Coronary artery (tissue), 2 donors: ENCODE data around the gene NIPSNAP2.
"Not testable (repeated sequence)": the region's sequence is repeated elsewhere in the genome, so short reads cannot be mapped to it uniquely, and the experiment has no call there.

Experiments used
- DNase-seq: peaks from one replicate; pipeline ENCODE4 v3.0.0-alpha.2; 2017; ENCODE audit warnings: low spot score
- H3K27ac ChIP-seq, 2 donors: fragments of 200-600 bp; sonication (generic); one replicate each; pipeline ENCODE4 v1.5.1; 2016 to 2019
- H3K4me3 ChIP-seq: fragments of 200-600 bp; sonication (generic); 2 replicates; pipeline ENCODE4 v1.5.1; 2016; ENCODE audit warnings: mild to moderate bottlenecking, moderate library complexity
- TF ChIP-seq, protein P1 (sequence below): fragments of 200-600 bp; sonication (generic); IDR thresholded peaks from one replicate; pipeline ENCODE4 v1.5.1; 2019; ENCODE audit warnings: antibody characterized with exemption

Gene NIPSNAP2

DNA sequence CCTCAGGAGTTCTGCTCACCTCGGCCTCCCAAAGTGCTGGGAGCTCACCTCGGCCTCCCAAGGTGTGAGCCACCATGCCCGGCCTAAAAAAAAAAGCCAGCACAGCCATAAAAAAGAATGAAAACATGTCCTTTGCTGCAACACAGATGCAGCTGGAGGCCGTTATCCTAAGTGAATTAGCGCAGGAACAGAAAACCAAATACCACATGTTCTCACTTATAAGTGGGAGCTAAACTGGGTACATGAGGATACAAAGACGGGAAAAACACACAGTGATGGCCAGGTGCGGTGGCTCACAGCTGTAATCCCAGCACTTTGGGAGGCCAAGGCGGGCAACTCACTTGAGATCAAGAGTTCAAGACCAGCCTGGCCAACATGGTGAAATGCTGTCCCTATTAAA is 66.0 kb downstream of the NIPSNAP2 start:
- TF ChIP-seq, protein P1, sequence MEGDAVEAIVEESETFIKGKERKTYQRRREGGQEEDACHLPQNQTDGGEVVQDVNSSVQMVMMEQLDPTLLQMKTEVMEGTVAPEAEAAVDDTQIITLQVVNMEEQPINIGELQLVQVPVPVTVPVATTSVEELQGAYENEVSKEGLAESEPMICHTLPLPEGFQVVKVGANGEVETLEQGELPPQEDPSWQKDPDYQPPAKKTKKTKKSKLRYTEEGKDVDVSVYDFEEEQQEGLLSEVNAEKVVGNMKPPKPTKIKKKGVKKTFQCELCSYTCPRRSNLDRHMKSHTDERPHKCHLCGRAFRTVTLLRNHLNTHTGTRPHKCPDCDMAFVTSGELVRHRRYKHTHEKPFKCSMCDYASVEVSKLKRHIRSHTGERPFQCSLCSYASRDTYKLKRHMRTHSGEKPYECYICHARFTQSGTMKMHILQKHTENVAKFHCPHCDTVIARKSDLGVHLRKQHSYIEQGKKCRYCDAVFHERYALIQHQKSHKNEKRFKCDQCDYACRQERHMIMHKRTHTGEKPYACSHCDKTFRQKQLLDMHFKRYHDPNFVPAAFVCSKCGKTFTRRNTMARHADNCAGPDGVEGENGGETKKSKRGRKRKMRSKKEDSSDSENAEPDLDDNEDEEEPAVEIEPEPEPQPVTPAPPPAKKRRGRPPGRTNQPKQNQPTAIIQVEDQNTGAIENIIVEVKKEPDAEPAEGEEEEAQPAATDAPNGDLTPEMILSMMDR, result no peak
- Histone ChIP-seq H3K27ac (no peak overlapping the region), H3K4me3 (no peak overlapping the region)
- no peak for DNase-seq

DNA sequence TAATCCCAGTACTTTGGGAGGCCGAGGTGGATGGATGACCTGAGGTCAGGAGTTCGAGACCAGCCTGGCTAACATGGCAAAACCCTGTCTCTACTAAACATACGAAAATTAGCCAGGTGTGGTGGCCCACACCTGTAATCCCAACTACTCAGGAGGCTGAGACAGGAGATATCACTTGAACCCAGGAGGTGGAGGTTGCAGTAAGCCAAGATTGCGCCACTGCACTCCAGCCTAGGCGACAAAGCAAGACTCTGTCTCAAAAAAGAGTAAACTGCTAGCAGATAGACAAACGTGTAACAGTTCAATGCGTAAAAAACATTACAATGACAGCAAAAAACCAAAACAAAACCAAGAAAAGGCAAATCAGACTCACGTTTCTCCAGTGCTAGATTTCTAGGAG is 67.2 kb downstream of the NIPSNAP2 start:
- H3K27ac ChIP-seq, H3K4me3 ChIP-seq, DNase-seq: not testable (repeated sequence)

DNA sequence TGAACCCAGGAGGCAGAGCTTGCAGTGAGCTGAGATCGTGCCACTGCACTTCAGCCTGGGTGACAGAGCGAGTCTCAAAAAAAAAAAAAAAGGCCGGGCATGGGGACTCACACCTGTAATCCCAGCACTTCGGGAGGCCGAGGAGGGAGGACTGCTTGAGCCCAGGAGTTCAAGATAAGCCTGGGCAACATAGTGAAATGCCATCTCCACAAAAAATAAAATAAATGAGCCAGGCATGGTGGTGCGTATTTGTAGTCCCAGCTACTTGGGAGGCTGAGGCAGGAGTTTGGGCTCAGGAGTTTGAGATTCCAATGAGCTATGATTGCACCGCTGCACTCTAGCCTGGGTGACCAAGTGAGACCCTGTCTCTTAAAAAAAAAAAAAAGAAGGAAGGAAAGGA is 68.2 kb downstream of the NIPSNAP2 start:
- DNase-seq, H3K4me3 ChIP-seq, H3K27ac ChIP-seq: not testable (repeated sequence)

DNA sequence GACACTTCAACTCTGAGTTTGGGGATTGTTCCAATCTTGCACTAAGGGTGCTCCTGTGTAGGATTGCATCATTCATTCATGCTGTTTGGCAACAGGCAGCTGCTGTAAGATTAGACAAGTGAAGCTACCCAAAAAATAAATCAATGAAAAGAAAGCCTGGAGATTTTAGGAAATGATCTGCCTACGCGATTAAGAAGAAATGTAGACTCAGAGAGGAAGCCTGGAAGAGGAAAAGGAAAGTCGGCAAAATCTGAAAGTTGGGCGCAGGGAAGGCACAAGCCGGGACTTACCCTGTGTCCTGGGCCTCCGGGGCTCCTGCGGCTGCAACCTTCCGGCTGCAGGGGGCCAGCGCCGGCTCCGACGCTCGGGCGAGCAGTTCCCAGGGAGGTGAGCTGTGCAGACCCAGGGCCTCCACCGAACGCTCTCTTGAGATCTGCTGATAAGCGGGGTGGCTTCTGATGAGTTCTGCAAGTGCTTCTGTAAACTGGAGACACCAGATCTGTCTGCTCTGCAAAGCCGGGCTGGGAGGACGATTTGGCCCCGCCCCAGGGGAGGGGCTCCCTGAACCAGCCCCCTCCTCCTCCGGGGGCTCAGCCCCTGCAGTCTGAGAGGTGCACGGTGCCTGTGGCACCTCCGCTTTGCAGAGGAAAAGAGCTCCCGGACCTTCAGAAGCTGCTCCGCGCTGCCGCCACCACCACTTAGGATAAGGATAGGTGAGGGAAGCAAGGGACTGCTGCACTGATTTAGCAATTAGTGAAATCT is 69.5 kb downstream of the NIPSNAP2 start:
- H3K27ac ChIP-seq, result no peak overlapping the region
- DNase-seq, result peak; percentile 73
- TF ChIP-seq, protein P1, result no peak
- H3K4me3 ChIP-seq, result peak overlapping the region; percentile 68

DNA sequence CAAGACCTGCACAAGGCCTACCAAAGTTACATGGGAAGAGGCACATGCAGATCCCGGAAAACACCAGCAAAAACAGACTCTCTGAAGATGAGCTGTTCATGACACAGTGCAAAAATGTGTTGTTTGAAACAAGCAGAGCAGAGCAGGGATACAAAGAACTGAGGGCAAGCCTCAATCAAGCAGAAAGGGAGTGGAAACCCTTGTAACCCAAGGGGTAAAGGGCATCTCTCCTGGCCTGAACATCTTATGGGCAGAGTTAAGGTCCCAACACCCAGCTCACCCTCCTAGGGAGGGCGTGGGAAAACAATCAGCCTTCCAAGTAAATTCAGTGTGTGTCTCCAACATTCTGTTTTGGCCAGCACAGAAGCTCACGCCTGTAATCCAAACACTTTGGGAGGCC is 76.3 kb downstream of the NIPSNAP2 start:
- no peak overlapping the region for H3K27ac ChIP-seq
- no peak overlapping the region for H3K4me3 ChIP-seq
- TF ChIP-seq, protein P1, result no peak
- DNase-seq, result no peak

DNA sequence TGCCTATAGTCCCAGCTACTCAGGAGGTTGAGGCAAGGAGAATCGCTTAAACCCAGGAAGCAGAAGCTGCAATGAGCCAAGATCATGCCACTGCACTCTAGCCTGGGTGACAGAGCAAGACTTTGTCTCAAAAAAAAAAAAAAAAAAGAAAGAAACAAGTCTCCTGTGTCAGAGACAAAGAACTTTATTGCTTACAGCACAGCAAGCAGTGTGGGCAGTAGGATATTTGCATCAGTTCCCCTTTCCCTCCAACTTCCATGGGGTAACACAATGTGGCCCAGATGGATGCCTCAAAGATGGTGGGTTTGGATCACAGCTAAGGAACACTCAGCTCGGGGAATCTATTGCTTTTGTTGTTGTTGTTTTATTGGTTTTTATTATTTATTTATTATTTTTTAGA is 81.4 kb downstream of the NIPSNAP2 start:
- H3K4me3 ChIP-seq, DNase-seq, H3K27ac ChIP-seq: not testable (repeated sequence)

DNA sequence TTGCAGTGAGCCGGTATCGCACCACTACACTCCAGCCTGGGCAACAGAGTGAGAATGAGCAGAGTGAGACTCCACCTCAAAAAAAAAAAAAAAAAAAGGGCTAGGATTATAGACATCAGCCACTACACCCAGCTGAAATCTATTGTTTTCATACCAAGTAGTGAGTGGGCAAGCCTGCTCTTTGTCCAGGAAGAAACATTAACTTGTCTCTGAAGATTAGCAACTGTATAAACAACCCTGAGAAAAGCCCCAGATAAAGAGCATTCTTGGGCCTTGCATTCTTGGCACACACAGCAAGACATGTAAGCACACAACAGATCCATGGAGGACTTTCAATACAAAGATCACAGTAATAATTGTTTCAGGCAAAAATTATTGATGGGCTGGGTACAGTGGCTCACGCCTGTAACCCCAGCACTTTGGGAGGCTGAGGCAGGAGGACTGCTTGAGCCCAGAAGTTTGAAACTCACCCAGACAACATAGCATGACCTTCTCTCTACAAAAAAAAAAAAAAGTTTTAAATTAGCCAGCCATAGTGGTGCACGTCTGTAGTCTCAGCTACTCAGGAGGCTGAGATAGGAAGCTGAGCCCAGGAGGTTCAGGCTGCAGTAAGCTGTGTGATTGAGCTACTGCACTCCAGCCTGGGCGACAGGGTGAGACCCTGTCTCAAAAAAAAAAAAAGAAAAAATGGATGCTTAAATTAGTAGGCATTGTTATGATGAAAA is 82.5 kb downstream of the NIPSNAP2 start:
- TF ChIP-seq, protein P1, result no peak
- Histone ChIP-seq H3K27ac (peak overlapping the region; percentile 37 to 52), H3K4me3 (no peak overlapping the region)
- no peak for DNase-seq

DNA sequence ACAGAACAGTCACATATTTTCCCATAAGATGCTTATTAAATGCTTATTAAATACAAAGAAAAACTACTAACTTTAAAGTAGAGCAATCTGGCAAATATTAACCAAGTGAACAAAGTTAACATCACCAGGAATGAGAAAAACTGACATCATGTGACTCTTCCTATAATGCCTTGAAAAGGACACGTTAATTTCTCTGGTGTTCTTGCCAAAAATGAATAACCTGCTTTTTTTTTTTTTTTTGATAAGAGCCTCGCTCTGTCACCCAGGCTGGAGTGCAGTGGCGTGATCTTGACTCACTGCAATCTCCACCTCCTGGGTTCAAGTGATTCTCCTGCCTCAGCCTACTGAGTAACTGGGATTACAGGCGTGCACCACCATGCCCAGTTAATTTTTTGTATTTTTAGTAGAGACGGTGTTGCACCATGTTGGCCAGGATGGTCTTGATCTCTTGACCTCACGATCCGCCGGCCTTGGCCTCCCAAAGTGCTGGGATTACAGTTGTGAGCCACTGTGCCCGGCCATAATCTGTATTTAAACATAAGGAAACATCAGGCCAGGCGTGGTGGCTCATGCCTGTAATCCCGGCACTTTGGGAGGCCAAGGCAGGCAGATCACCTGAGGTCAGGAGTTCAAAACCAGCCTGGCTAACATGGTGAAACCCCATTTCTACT is 83.2 kb downstream of the NIPSNAP2 start:
- H3K27ac ChIP-seq, DNase-seq, H3K4me3 ChIP-seq: not testable (repeated sequence)

DNA sequence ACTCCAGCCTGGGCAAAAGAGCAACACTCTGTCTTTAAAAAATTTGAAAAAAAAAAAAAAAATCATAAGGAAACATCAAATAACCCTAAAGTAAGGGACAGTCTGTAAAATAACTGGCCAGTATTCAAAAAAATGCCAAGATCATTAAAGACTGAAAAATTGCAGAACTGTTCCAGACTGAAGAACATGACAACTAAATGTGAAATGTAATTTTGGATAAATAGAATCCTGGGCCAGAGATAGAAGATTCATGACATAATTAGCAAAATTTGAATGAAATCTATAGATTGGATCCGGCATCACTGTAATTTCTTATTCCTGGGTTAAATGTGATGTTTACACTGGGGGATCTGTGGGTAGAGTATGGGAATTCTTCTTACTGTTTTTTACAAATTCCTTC is 83.9 kb downstream of the NIPSNAP2 start:
- DNase-seq, result no peak
- TF ChIP-seq, protein P1, result no peak
- no peak overlapping the region for H3K4me3 ChIP-seq
- no peak overlapping the region for H3K27ac ChIP-seq

DNA sequence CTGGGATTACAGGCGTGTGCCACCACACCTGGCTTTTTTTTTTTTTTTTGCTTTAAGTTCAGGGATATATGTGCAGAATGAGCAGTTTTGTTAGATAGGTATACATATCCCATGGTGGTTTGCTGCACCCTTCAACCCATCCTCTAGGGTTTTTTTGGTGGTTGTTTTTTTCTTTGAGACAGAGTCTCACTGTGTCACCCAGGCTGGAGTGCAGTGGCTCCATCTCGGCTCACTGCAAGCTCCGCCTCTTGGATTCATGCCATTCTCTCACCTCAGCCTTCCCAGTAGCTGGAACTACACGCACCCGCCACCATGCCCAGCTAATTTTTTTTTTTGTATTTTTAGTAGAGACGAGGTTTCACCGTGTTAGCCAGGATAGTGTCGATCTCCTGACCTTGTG is 84.4 kb downstream of the NIPSNAP2 start:
- not testable (repeated sequence) for DNase-seq, H3K4me3 ChIP-seq, H3K27ac ChIP-seq
